Trophoblast cell (in vitro differentiated cells and primary cell): ENCODE measurements around the gene ADAMTS3.

Source experiments
- DNase-seq, 2 donors: peaks; one replicate each; pipeline ENCODE4 v3.0.0-alpha.2; 2016
- H2AFZ ChIP-seq: 2 replicates; pipeline ENCODE4 v1.6.1; 2013; ENCODE audit warnings: low read length, moderate library complexity, mild to moderate bottlenecking; ENCODE audit not compliant: insufficient read depth, poor library complexity
- H2AK5ac ChIP-seq: 2 replicates; pipeline ENCODE4 v1.6.1; 2013; ENCODE audit warnings: mild to moderate bottlenecking, low read length
- H2BK120ac ChIP-seq: 2 replicates; pipeline ENCODE4 v1.6.1; 2013; ENCODE audit warnings: low read length, mild to moderate bottlenecking, moderate library complexity; ENCODE audit not compliant: insufficient read depth, poor library complexity
- H2BK12ac ChIP-seq: 2 replicates; pipeline ENCODE4 v1.6.1; 2013; ENCODE audit warnings: mild to moderate bottlenecking, low read length, moderate library complexity
- H2BK5ac ChIP-seq: 2 replicates; pipeline ENCODE4 v1.6.1; 2013; ENCODE audit warnings: low read length, low read depth, moderate library complexity, mild to moderate bottlenecking; ENCODE audit not compliant: poor library complexity
- H3K14ac ChIP-seq: 2 replicates; pipeline ENCODE4 v1.6.1; 2013; ENCODE audit warnings: mild to moderate bottlenecking, low read length
- H3K18ac ChIP-seq: 2 replicates; pipeline ENCODE4 v1.6.1; 2013; ENCODE audit warnings: mild to moderate bottlenecking, low read length
- H3K23ac ChIP-seq: 2 replicates; pipeline ENCODE4 v1.6.1; 2013; ENCODE audit warnings: low read length
- H3K27ac ChIP-seq: 2 replicates; pipeline ENCODE4 v1.5.1; 2013; ENCODE audit warnings: low read depth, mild to moderate bottlenecking, inconsistent platforms, low read length, moderate library complexity
- H3K27me3 ChIP-seq: 2 replicates; pipeline ENCODE4 v1.6.1; 2013; ENCODE audit warnings: inconsistent platforms, mild to moderate bottlenecking, low read length, moderate library complexity; ENCODE audit not compliant: insufficient read depth
- H3K36me3 ChIP-seq, 2 experiments: 1 replicate in 1 of 2; 2 replicates in 1 of 2; pipeline ENCODE4 v1.6.1; 2013; ENCODE audit warnings: low read length in 2 of 2, mild to moderate bottlenecking in 2 of 2, moderate library complexity in 1 of 2; ENCODE audit not compliant: insufficient read depth in 2 of 2, control insufficient read depth in 1 of 2
- H3K4ac ChIP-seq: 2 replicates; pipeline ENCODE4 v1.6.1; 2013; ENCODE audit warnings: low read depth, mild to moderate bottlenecking, low read length, moderate library complexity
- H3K4me1 ChIP-seq, 2 experiments: 1 replicate in 1 of 2; 2 replicates in 1 of 2; pipeline ENCODE4 v1.6.1; 2013; ENCODE audit warnings: low read length in 2 of 2, mild to moderate bottlenecking in 2 of 2, moderate library complexity in 1 of 2; ENCODE audit not compliant: insufficient read depth in 2 of 2, control insufficient read depth in 1 of 2
- H3K4me2 ChIP-seq: 2 replicates; pipeline ENCODE4 v1.6.1; 2013; ENCODE audit warnings: inconsistent platforms, mild to moderate bottlenecking, low read length, moderate library complexity
- H3K4me3 ChIP-seq: 2 replicates; pipeline ENCODE4 v1.5.1; 2013; ENCODE audit warnings: mild to moderate bottlenecking, low read depth, low read length, inconsistent platforms
- H3K79me1 ChIP-seq: one replicate; pipeline ENCODE4 v1.6.1; 2013; ENCODE audit warnings: low read length
- H3K79me2 ChIP-seq: 2 replicates; pipeline ENCODE4 v1.6.1; 2013; ENCODE audit warnings: low read length, mild to moderate bottlenecking; ENCODE audit not compliant: control insufficient read depth, insufficient read depth, poor library complexity
- H3K9ac ChIP-seq: 2 replicates; pipeline ENCODE4 v1.6.1; 2013; ENCODE audit warnings: mild to moderate bottlenecking, low read length
- H3K9me3 ChIP-seq: 2 replicates; pipeline ENCODE4 v1.6.1; 2013; ENCODE audit warnings: low read depth, mild to moderate bottlenecking, control low read depth, inconsistent platforms, low read length; ENCODE audit not compliant: insufficient read depth
- H4K12ac ChIP-seq: 2 replicates; pipeline ENCODE4 v1.6.1; 2013; ENCODE audit warnings: low read depth, mild to moderate bottlenecking, low read length, moderate library complexity
- H4K8ac ChIP-seq: 2 replicates; pipeline ENCODE4 v1.6.1; 2013; ENCODE audit warnings: low read depth, mild to moderate bottlenecking, low read length, moderate library complexity
- H4K91ac ChIP-seq: one replicate; pipeline ENCODE4 v1.6.1; 2013; ENCODE audit warnings: low read depth, mild to moderate bottlenecking, low read length, moderate library complexity
- WGBS: extraction: QIAGEN DNeasy Blood & Tissue Kit; methylation state at CpG from one replicate; pipeline ENCODE4 v1.1.7; 2013; ENCODE audit warnings: missing lambda C conversion rate; ENCODE audit not compliant: insufficient read length, insufficient coverage; ENCODE audit errors: extremely low coverage; 5-methylcytosine and 5-hydroxymethylcytosine counted together

Gene ADAMTS3

GRCh38 chr4:72311291-72311690 is 257.7 kb downstream of the ADAMTS3 start:
- no CpG with 5 or more reads among the region's 3 CpGs for WGBS
- Histone ChIP-seq H3K79me2 (no peaks in the 10 kb centered on the region), H2BK5ac (no peak overlapping the region)

GRCh38 chr4:72305620-72306019 is 263.4 kb downstream of the ADAMTS3 start:
- Histone ChIP-seq H3K79me1 (no peaks in the 10 kb centered on the region), H2AFZ (no peak overlapping the region), H3K14ac (no peak overlapping the region), H3K27ac (no peak overlapping the region), H2AK5ac (no peak overlapping the region), H3K9ac (no peak overlapping the region), H3K18ac (no peak overlapping the region), H4K8ac (no peak overlapping the region), H4K12ac (no peak overlapping the region), H3K9me3 (no peaks in the 10 kb centered on the region), H3K27me3 (no peaks in the 10 kb centered on the region), H3K4me2 (no peak overlapping the region), H3K4ac (no peak overlapping the region), H3K4me3 (no peak overlapping the region), H3K23ac (no peak overlapping the region), H3K36me3 (no peaks in the 10 kb centered on the region), H2BK5ac (no peak overlapping the region), H3K4me1 (no peaks in the 10 kb centered on the region), H2BK120ac (no peak overlapping the region), H4K91ac (no peak overlapping the region), H3K79me2 (no peaks in the 10 kb centered on the region), H2BK12ac (no peak overlapping the region)
- no peak for DNase-seq
- WGBS, result no CpG with 5 or more reads among the region's 9 CpGs

More at GRCh38 chr4:72311291-72311690, 257.7 kb downstream of the ADAMTS3 start:
- Histone ChIP-seq H3K79me1 (no peaks in the 10 kb centered on the region), H2BK12ac (no peak overlapping the region), H3K27me3 (no peaks in the 10 kb centered on the region), H4K12ac (no peak overlapping the region), H4K8ac (no peak overlapping the region), H3K36me3 (no peaks in the 10 kb centered on the region), H3K9me3 (no peaks in the 10 kb centered on the region), H3K23ac (no peak overlapping the region), H3K4ac (no peak overlapping the region), H2BK120ac (no peak overlapping the region), H3K9ac (no peak overlapping the region), H3K14ac (no peak overlapping the region), H3K4me3 (no peak overlapping the region), H3K4me1 (peaks cover 0 to 2% of the 10 kb centered on the region in 2 experiments), H2AFZ (no peak overlapping the region), H4K91ac (no peak overlapping the region), H2AK5ac (no peak overlapping the region), H3K4me2 (no peak overlapping the region), H3K18ac (no peak overlapping the region), H3K27ac (no peak overlapping the region)
- peak; percentile 42 to 85 for DNase-seq

- no peak overlapping the region for H3K23ac ChIP-seq
- no peaks in the 10 kb centered on the region for H3K27me3 ChIP-seq
- H3K4me3 ChIP-seq, result no peak overlapping the region
- no peak overlapping the region for H3K14ac ChIP-seq
- no peaks in the 10 kb centered on the region for H3K4me1 ChIP-seq
- H4K91ac ChIP-seq, result no peak overlapping the region
- H4K8ac ChIP-seq, result no peak overlapping the region
- no CpG with 5 or more reads among the region's 4 CpGs for WGBS
- no peak overlapping the region for H2BK120ac ChIP-seq
- no peak overlapping the region for H2BK5ac ChIP-seq
- H2AFZ ChIP-seq, result no peak overlapping the region
- H3K4ac ChIP-seq, result no peak overlapping the region
- H3K9ac ChIP-seq, result no peak overlapping the region
- no peak overlapping the region for H3K4me2 ChIP-seq
- H4K12ac ChIP-seq, result no peak overlapping the region
- no peak for DNase-seq
- H3K27ac ChIP-seq, result no peak overlapping the region
- H3K18ac ChIP-seq, result no peak overlapping the region
- no peaks in the 10 kb centered on the region for H3K9me3 ChIP-seq
- H3K36me3 ChIP-seq, result no peaks in the 10 kb centered on the region
- no peaks in the 10 kb centered on the region for H3K79me1 ChIP-seq
- no peak overlapping the region for H2AK5ac ChIP-seq
- no peaks in the 10 kb centered on the region for H3K79me2 ChIP-seq
- no peak overlapping the region for H2BK12ac ChIP-seq
These were observed 263.9 kb downstream of the ADAMTS3 start for GRCh38 chr4:72305080-72305479.

- no CpG with 5 or more reads among the region's 4 CpGs for WGBS
- Histone ChIP-seq H3K23ac (no peak overlapping the region), H4K91ac (no peak overlapping the region), H3K27ac (no peak overlapping the region), H3K4me2 (no peak overlapping the region), H2BK120ac (no peak overlapping the region), H2BK12ac (no peak overlapping the region), H3K4me3 (no peak overlapping the region), H2AFZ (no peak overlapping the region), H4K12ac (no peak overlapping the region), H3K79me1 (no peaks in the 10 kb centered on the region), H4K8ac (no peak overlapping the region), H2AK5ac (no peak overlapping the region), H3K79me2 (no peaks in the 10 kb centered on the region), H2BK5ac (no peak overlapping the region), H3K9me3 (no peaks in the 10 kb centered on the region), H3K9ac (no peak overlapping the region), H3K27me3 (no peaks in the 10 kb centered on the region), H3K4me1 (no peaks in the 10 kb centered on the region), H3K36me3 (no peaks in the 10 kb centered on the region), H3K4ac (no peak overlapping the region), H3K14ac (no peak overlapping the region), H3K18ac (no peak overlapping the region)
- DNase-seq, result peak; percentile 41 to 75
These were observed 265.9 kb downstream of the ADAMTS3 start for GRCh38 chr4:72302981-72303704.
